ENCODE results near the gene MESP2. TPM values are rescaled to one million over a fixed set of nuclear protein-coding genes. Genes with fewer than 3 reads are reported as not detected.

The MESP2 gene
- total RNA-seq, 1 experiment from 2014 or later = 0.70 TPM

DNA sequence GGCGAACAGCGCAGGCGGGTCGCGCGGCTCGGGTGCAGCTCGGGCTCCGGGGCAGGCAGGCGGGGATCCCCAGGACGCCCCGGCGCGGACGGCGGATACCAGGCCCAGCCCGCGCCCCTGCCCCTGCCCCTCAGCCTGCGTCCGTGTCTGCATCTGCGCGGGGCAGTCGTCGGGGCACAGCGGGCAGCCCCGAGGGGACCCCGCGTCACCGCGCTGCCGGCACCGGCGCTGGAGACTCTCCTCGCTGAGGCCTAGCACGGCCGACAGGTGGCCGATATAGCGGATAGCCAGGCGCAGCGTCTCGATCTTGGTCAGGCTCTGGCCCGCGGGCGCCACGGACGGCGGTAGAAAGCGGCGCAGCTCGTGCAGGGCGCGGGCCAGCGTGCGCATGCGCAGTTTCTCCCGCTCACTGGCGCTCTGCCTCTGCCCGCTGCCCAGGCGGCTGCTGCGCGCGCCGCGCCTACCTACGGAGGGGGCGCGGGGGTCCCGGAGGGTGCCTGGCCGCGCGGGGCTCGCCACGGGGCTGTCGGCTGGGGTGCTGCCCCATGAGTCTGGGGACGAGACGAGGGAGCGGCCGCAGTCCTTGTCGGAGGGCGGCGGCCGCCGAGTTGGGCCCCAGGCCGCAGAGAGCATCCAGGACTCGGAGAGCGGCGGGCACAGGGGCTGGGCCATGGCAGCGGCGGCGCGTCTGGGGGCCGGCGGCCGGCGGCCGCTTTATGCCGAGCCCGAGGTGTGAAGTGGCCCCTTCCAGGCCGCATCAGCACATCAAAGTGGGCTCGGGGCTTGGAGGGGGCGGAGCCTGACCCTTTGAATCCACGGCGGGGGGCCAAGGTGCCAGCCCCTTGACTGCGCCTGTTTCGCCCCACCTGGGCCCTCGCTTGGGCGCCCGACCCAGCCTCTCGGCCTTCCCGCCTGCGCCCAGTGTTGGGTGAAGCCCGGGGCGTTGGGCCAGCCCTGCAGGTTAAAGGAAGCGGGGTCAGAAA, 25.3 kb upstream of the MESP2 start, which contains the start of gene MESP1:
Gene MESP1, minus strand, starts transcription at position 690 of the 983 bp plus-strand sequence. Its CDS starts 18 bp downstream, at position 672.
- no peaks in the 10 kb centered on the region for H3K9me3 Mint-ChIP-seq (ENCODE audit: unreplicated experiment)
- H3K4me3 Mint-ChIP-seq (ENCODE audit: unreplicated experiment) = peak within 1 kb of the TSS; percentile 62
- intact Hi-C loops (cut with micrococcal nuclease; ENCODE audit: unreplicated experiment) = no loop called here
- no peaks in the 10 kb centered on the region for H3K9me3 ChIP-seq
- no peak within 1 kb of the TSS for H3K27ac Mint-ChIP-seq (ENCODE audit: unreplicated experiment)
- CTCF ChIA-PET = interaction anchor here (1.0 to 1.8 kb wide), 6 partner anchors 10 to 138 kb away, joined by 3 to 14 read pairs (median 6); no protein-coding TSS in a partner anchor
- TF ChIP-seq, protein P1, sequence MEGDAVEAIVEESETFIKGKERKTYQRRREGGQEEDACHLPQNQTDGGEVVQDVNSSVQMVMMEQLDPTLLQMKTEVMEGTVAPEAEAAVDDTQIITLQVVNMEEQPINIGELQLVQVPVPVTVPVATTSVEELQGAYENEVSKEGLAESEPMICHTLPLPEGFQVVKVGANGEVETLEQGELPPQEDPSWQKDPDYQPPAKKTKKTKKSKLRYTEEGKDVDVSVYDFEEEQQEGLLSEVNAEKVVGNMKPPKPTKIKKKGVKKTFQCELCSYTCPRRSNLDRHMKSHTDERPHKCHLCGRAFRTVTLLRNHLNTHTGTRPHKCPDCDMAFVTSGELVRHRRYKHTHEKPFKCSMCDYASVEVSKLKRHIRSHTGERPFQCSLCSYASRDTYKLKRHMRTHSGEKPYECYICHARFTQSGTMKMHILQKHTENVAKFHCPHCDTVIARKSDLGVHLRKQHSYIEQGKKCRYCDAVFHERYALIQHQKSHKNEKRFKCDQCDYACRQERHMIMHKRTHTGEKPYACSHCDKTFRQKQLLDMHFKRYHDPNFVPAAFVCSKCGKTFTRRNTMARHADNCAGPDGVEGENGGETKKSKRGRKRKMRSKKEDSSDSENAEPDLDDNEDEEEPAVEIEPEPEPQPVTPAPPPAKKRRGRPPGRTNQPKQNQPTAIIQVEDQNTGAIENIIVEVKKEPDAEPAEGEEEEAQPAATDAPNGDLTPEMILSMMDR (IDR thresholded peaks at IDR 0.05; ENCODE audit: insufficient read depth in 1 of 2, low read depth in 1 of 2, low read length in 1 of 2, severe bottlenecking in 1 of 2, unreplicated experiment in 1 of 2) = peak; percentile 83 to 85
- H3K4me1 Mint-ChIP-seq (ENCODE audit: low read depth, unreplicated experiment) = peaks cover 9% of the 10 kb centered on the region
- H3K36me3 Mint-ChIP-seq (ENCODE audit: insufficient read depth, unreplicated experiment) = no peaks in the 10 kb centered on the region
- no peaks in the 10 kb centered on the region for H3K27me3 ChIP-seq (replicated peaks; ENCODE audit: control insufficient read depth, insufficient read depth, low read length)
- POLR2A ChIA-PET = interaction anchor here (0.9 kb wide), 1 partner anchor 11 kb away, joined by 3 read pairs; no protein-coding TSS in a partner anchor
- H3K4me1 ChIP-seq = peaks cover 13% of the 10 kb centered on the region
- H3K27me3 Mint-ChIP-seq (ENCODE audit: insufficient read depth, unreplicated experiment) = no peaks in the 10 kb centered on the region
- H3K36me3 ChIP-seq (ENCODE audit: control insufficient read depth, insufficient read depth, low read length) = no peaks in the 10 kb centered on the region
- DNase-seq = peak; percentile 92 to 95
- BruUV-seq (replicated peaks) = no TSS peak
- H3K4me3 ChIP-seq (ENCODE audit: low read depth, low read length) = peak within 1 kb of the TSS; percentile 59

DNA sequence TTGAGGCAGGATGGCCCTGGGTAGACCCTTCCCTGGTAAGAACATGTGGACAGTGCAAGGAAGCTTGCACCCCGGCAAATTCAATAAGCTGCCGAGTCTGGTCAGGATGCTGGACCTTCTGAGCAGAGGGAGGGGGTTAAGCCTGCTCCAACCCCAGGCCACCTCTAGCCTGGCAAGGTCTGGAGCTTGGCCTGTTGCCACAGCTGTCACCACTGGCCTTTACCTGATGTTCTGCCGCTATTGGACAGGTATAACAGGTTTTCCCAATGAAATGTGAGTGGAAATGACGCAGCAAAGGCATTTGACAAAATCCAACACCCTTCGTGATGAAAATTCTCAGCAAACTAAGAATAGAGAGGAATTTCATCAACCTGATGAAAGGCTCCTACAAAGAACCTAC, 24.4 kb upstream of the MESP2 start:
- H3K4me3 Mint-ChIP-seq (ENCODE audit: unreplicated experiment) = peak overlapping the region; percentile 62
- intact Hi-C loops (cut with micrococcal nuclease; ENCODE audit: unreplicated experiment) = no loop called here
- no peaks in the 10 kb centered on the region for H3K36me3 Mint-ChIP-seq (ENCODE audit: insufficient read depth, unreplicated experiment)
- ChIA-PET POLR2A (no interaction called here), CTCF (interaction anchor here (1.0 kb wide), 1 partner anchor 86 kb away, joined by 3 read pairs; no protein-coding TSS in a partner anchor)
- no peak overlapping the region for H3K4me3 ChIP-seq (ENCODE audit: low read depth, low read length)
- BruUV-seq (replicated peaks) = no TSS peak
- no peaks in the 10 kb centered on the region for H3K9me3 ChIP-seq
- peaks cover 9% of the 10 kb centered on the region for H3K4me1 Mint-ChIP-seq (ENCODE audit: low read depth, unreplicated experiment)
- H3K27me3 ChIP-seq (replicated peaks; ENCODE audit: control insufficient read depth, insufficient read depth, low read length) = no peaks in the 10 kb centered on the region
- TF ChIP-seq, protein P1 (IDR thresholded peaks at IDR 0.05; ENCODE audit: insufficient read depth in 1 of 2, low read depth in 1 of 2, low read length in 1 of 2, severe bottlenecking in 1 of 2, unreplicated experiment in 1 of 2) = no peak
- DNase-seq = peak in 1 of 2 experiments; percentile 14
- no peaks in the 10 kb centered on the region for H3K9me3 Mint-ChIP-seq (ENCODE audit: unreplicated experiment)
- peaks cover 14% of the 10 kb centered on the region for H3K4me1 ChIP-seq
- no peaks in the 10 kb centered on the region for H3K27me3 Mint-ChIP-seq (ENCODE audit: insufficient read depth, unreplicated experiment)
- no peak overlapping the region for H3K27ac Mint-ChIP-seq (ENCODE audit: unreplicated experiment)
- no peaks in the 10 kb centered on the region for H3K36me3 ChIP-seq (ENCODE audit: control insufficient read depth, insufficient read depth, low read length)

DNA sequence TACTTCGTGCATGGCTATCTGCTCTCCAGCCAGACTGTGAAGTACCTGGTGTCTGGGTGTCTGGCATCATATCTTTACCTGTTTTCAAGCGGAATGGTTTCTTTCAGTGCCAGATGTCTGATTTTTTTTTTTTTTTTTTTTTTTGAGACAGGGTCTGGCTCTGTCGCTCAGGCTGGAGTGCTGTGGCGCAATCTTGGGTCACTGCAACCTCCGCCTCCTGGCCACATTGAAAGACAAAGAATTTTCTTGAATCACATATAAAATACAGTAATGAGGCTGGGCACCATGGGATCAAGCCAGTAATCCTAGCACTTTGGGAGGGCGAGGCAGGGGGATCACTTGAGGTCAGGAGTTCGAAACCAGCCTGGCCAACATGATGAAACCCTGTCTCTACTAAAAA, 22.3 kb upstream of the MESP2 start:
- Mint-ChIP-seq H3K9me3 (ENCODE audit: unreplicated experiment) (no peaks in the 10 kb centered on the region), H3K4me3 (ENCODE audit: unreplicated experiment) (no peak overlapping the region), H3K36me3 (ENCODE audit: insufficient read depth, unreplicated experiment) (no peaks in the 10 kb centered on the region), H3K27ac (ENCODE audit: unreplicated experiment) (no peak overlapping the region), H3K27me3 (ENCODE audit: insufficient read depth, unreplicated experiment) (no peaks in the 10 kb centered on the region), H3K4me1 (ENCODE audit: low read depth, unreplicated experiment) (peaks cover 9% of the 10 kb centered on the region)
- no peak for DNase-seq
- H3K4me3 ChIP-seq (ENCODE audit: low read depth, low read length) = no peak overlapping the region
- no TSS peak for BruUV-seq (replicated peaks)
- H3K4me1 ChIP-seq = peaks cover 21% of the 10 kb centered on the region
- TF ChIP-seq, protein P1 (IDR thresholded peaks at IDR 0.05; ENCODE audit: insufficient read depth in 1 of 2, low read depth in 1 of 2, low read length in 1 of 2, severe bottlenecking in 1 of 2, unreplicated experiment in 1 of 2) = no peak
- no peaks in the 10 kb centered on the region for H3K9me3 ChIP-seq
- CTCF ChIA-PET = no interaction called here
- intact Hi-C loops (cut with micrococcal nuclease; ENCODE audit: unreplicated experiment) = no loop called here
- no peaks in the 10 kb centered on the region for H3K27me3 ChIP-seq (replicated peaks; ENCODE audit: control insufficient read depth, insufficient read depth, low read length)
- no peaks in the 10 kb centered on the region for H3K36me3 ChIP-seq (ENCODE audit: control insufficient read depth, insufficient read depth, low read length)
- POLR2A ChIA-PET = no interaction called here

All from Caco-2 (cell line).